Sciatic nerve (tissue), 2 donors: ENCODE measurements around the gene ARL5C. TPM values are rescaled to one million over a fixed set of nuclear protein-coding genes. Genes with fewer than 3 reads are reported as not detected.
A peak's percentile ranks its signal among the peaks of the same experiment; 100 is the strongest.
"Not testable (repeated sequence)": the region's sequence is repeated elsewhere in the genome, so short reads cannot be mapped to it uniquely, and the experiment has no call there.

Source experiments
- ATAC-seq: fragments of 200-7000 bp; cut with Tn5 transposase; one replicate; pipeline ENCODE4 v1.9.1; 2020; ENCODE audit warnings: mild to moderate bottlenecking, moderate library complexity
- DNase-seq: peaks from one replicate; pipeline ENCODE4 v3.0.0-alpha.2; 2020; ENCODE audit warnings: low spot score
- intact Hi-C: fragments of 100-400 bp; cut with DNase I; formaldehyde crosslinking; loops from one replicate; pipeline ENCODE4 v1.14.2; 2022
- total RNA-seq: library from RNA; stranded (reverse); fragmentation: NEBNext Ultra II Directional; extraction: Animal tissue kit (Norgen Biotek cat#: 25700); gene quantifications from one replicate; pipeline ENCODE4 v1.2.1, GENCODE V29; 2021
- donor health status: DM: no; HTN: no; CAD: no.
- donor health status: DM: no; HTN: no; CAD: no.

ARL5C gene
- total RNA-seq, 1 donor from 2014 or later, result not detected

GRCh38 chr17:39170558-39170957 is 4.6 kb upstream of the ARL5C start:
- ATAC-seq (no peak), DNase-seq (no peak)
- intact Hi-C loops, result no loop called here

- ATAC-seq, result no peak
- intact Hi-C loops, result no loop called here
- no peak for DNase-seq
These were observed 4.1 kb upstream of the ARL5C start for GRCh38 chr17:39170109-39170508.

GRCh38 chr17:39169518-39169917 is 3.6 kb upstream of the ARL5C start:
- intact Hi-C loops, result no loop called here
- no peak for DNase-seq
- no peak for ATAC-seq

GRCh38 chr17:39169101-39169500 is 3.1 kb upstream of the ARL5C start:
- intact Hi-C loops, result no loop called here
- ATAC-seq (no peak), DNase-seq (no peak)

- ATAC-seq, intact Hi-C loops, DNase-seq: not testable (repeated sequence)
These were observed 2.5 kb upstream of the ARL5C start for GRCh38 chr17:39168503-39168902.

GRCh38 chr17:39167476-39167875 is 1.5 kb upstream of the ARL5C start:
- DNase-seq (no peak), ATAC-seq (peak; percentile 60)
- intact Hi-C loops, result no loop called here

- ATAC-seq (no peak), DNase-seq (no peak)
- intact Hi-C loops, result no loop called here
These were observed 725 bp upstream of the ARL5C start for GRCh38 chr17:39166437-39167335.

- DNase-seq (no peak), ATAC-seq (peak; percentile 13)
- intact Hi-C loops, result no loop called here
These were observed 652 bp downstream of the ARL5C start for GRCh38 chr17:39165178-39165840.

- peak; percentile 93 for DNase-seq
- peak; percentile 94 for ATAC-seq
- intact Hi-C loops, result no loop called here
These were observed 1.3 kb downstream of the ARL5C start for GRCh38 chr17:39164675-39165143.

- ATAC-seq, result no peak
- no peak for DNase-seq
- intact Hi-C loops, result no loop called here
These were observed 4.0 kb downstream of the ARL5C start for GRCh38 chr17:39161962-39162361.

GRCh38 chr17:39158623-39159022 is 7.3 kb downstream of the ARL5C start:
- intact Hi-C loops, result loop anchor here (10.0 kb wide), 1 partner anchor 284 kb away; the partner anchor contains the start of gene LASP1
- ATAC-seq, result no peak
- no peak for DNase-seq

- intact Hi-C loops, result loop anchor here (10.0 kb wide), 1 partner anchor 282 kb away; the partner anchor contains the start of gene LASP1
These were observed 9.5 kb downstream of the ARL5C start for GRCh38 chr17:39156491-39156890.

GRCh38 chr17:39155654-39156053 is 10.3 kb downstream of the ARL5C start:
- intact Hi-C loops, result loop anchor here (10.0 kb wide), 1 partner anchor 281 kb away; the partner anchor contains the start of gene LASP1
- no peak for DNase-seq
- no peak for ATAC-seq

More at GRCh38 chr17:39156491-39156890, 9.5 kb downstream of the ARL5C start:
- DNase-seq (no peak), ATAC-seq (no peak)

GRCh38 chr17:39153599-39154051 is 12.3 kb downstream of the ARL5C start:
- intact Hi-C loops, result loop anchor here (5.0 to 10.0 kb wide), 2 partner anchors 171 to 279 kb away; partner anchors contain the start of gene LASP1

GRCh38 chr17:39151943-39152818 is 13.8 kb downstream of the ARL5C start:
- DNase-seq (no peak), ATAC-seq (peak; percentile 29)
- intact Hi-C loops, result loop anchor here (5.0 to 10.0 kb wide), 2 partner anchors 170 to 277 kb away; partner anchors contain the start of gene LASP1

More at GRCh38 chr17:39153599-39154051, 12.3 kb downstream of the ARL5C start:
- peak; percentile 98 for DNase-seq
- ATAC-seq, result peak; percentile 93

GRCh38 chr17:39151150-39151942 is 14.6 kb downstream of the ARL5C start, which contains the start of gene PLXDC1:
TSS of gene PLXDC1 (minus strand) at chr17:39151637. CDS start at chr17:39151437, 200 bp downstream.
- intact Hi-C loops, result loop anchor here (5.0 to 10.0 kb wide), 2 partner anchors 169 to 277 kb away; partner anchors contain the start of gene LASP1
- DNase-seq (no peak), ATAC-seq (no peak)

GRCh38 chr17:39150795-39151149 is 15.2 kb downstream of the ARL5C start:
- no peak for DNase-seq
- intact Hi-C loops, result loop anchor here (5.0 to 10.0 kb wide), 2 partner anchors 168 to 276 kb away; partner anchors contain the start of gene LASP1
- ATAC-seq, result no peak
